SK-N-MC (cell line): ENCODE measurements around the gene YTHDF1.

Source experiments
- DNase-seq: peaks from one replicate; pipeline ENCODE4 v3.0.0-alpha.2; 2011; ENCODE audit warnings: low read depth, low spot score
- H3K27ac ChIP-seq: fragments of 200-600 bp; sonication (generic); 2 replicates; pipeline ENCODE4 v1.5.1; 2016; ENCODE audit warnings: mixed run types
- H3K36me3 ChIP-seq: fragments of 200-600 bp; sonication (generic); 2 replicates; pipeline ENCODE4 v1.6.1; 2017; ENCODE audit warnings: antibody characterized with exemption, low read length, mixed read lengths; ENCODE audit not compliant: insufficient read depth
- H3K4me3 ChIP-seq: fragments of 200-600 bp; sonication (generic); 2 replicates; pipeline ENCODE4 v1.5.1; 2016
- H3K9ac ChIP-seq: fragments of 200-600 bp; sonication (generic); 2 replicates; pipeline ENCODE4 v1.8.0; 2017; ENCODE audit warnings: mixed run types, mixed read lengths; ENCODE audit not compliant: insufficient read length
- H3K9me3 ChIP-seq: fragments of 200-600 bp; sonication (generic); 2 replicates; pipeline ENCODE4 v1.6.1; 2017; ENCODE audit warnings: low read depth, mild to moderate bottlenecking, antibody characterized with exemption, low read length, moderate library complexity, mixed read lengths
- EZH2 ChIP-seq: fragments of 200-600 bp; sonication (generic); IDR thresholded peaks from one replicate; pipeline ENCODE4 v1.6.1; 2017; ENCODE audit warnings: antibody characterized with exemption
- FOXP2 ChIP-seq: optimal IDR thresholded peaks from 2 replicates; pipeline ENCODE3; 2011; ENCODE audit warnings: mild to moderate bottlenecking, moderate library complexity; ENCODE audit not compliant: insufficient read depth; ENCODE audit errors: extremely low read length, control extremely low read depth
- POLR2AphosphoS5 ChIP-seq: IDR thresholded peaks from 2 replicates; pipeline ENCODE4 v1.6.1; 2012; ENCODE audit warnings: mild to moderate bottlenecking, low read depth, low read length, borderline replicate concordance

The YTHDF1 gene

GRCh38 chr20:63234693-63235398 is 18.9 kb upstream of the YTHDF1 start:
- Histone ChIP-seq H3K36me3 (no peaks in the 10 kb centered on the region), H3K9me3 (no peaks in the 10 kb centered on the region), H3K9ac (no peak overlapping the region), H3K4me3 (no peak overlapping the region), H3K27ac (no peak overlapping the region)
- no peak for DNase-seq
- no peak for TF ChIP-seq POLR2AphosphoS5
- TF ChIP-seq FOXP2 = no peak
- no peak for TF ChIP-seq EZH2

DNA sequence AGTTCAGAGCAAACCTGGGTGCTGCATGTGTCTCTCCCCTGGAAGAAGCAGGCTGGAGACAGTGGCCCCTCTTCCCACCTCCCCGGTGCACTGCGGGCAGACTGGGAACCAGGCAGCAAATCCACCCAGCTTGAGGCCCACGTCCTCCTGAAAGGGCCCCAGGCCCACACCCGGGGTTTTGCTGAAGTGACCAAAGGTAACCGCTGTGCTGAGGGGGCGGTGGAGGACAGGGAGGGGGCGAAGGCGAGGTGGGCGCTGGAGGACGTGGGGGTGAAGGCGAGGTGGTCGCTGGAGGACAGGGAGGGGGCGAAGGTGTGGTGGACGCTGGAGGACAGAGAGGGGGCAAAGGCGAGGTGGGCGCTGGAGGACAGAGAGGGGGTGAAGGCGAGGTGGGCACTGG is 18.0 kb upstream of the YTHDF1 start:
- TF ChIP-seq EZH2 = no peak
- no peak for TF ChIP-seq POLR2AphosphoS5
- no peak for TF ChIP-seq FOXP2
- Histone ChIP-seq H3K36me3 (no peaks in the 10 kb centered on the region), H3K9ac (no peak overlapping the region), H3K4me3 (no peak overlapping the region), H3K27ac (no peak overlapping the region), H3K9me3 (no peaks in the 10 kb centered on the region)
- no peak for DNase-seq

GRCh38 chr20:63233061-63233344 is 17.1 kb upstream of the YTHDF1 start:
- TF ChIP-seq POLR2AphosphoS5 (no peak), EZH2 (no peak), FOXP2 (no peak)

DNA sequence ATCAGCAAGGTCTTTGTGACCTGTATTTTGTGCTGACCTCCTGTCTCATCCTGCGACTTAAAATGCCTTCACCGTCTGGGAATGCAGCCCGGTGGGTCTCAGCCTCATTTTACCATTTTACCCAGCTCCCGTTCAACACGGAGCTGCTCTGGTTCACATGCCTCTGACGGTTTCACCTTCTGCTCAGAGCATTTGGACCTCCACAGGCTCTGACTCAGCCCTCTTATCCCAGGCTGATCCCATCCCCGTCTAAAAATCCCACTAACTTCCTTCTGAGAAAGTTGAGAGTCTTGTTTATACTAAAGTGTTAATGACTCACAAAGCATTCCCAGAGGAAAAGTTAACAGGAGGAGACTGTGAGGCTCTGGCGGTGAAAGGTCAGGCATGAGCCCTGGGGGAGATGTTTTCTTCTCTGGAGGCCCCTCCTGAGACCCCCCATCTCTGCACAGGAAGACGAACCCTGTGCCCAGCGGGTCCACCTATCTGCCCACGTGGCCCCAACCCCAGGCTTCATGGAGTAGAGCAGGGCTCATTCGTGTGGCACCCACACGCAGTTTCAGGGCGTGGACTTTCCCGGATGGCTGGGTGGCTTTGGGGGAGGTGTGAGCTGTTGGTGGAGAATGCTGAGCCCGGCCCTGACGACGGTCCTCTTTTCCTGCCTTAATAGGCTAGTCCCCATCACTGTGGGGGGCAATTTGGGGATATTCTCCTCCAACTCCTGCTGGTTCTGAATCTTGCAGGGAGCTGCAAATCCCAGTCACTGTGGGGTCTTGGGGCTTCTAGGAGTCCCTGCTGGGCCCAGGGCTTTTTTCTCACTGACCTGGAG is 16.5 kb upstream of the YTHDF1 start:
- TF ChIP-seq POLR2AphosphoS5 (no peak), FOXP2 (no peak), EZH2 (no peak)
- DNase-seq = no peak
- Histone ChIP-seq H3K9me3 (no peaks in the 10 kb centered on the region), H3K36me3 (no peaks in the 10 kb centered on the region), H3K9ac (no peak overlapping the region), H3K27ac (no peak overlapping the region), H3K4me3 (no peak overlapping the region)

More at GRCh38 chr20:63233061-63233344, 17.1 kb upstream of the YTHDF1 start:
- Histone ChIP-seq H3K27ac (no peak overlapping the region), H3K9ac (no peak overlapping the region), H3K36me3 (no peaks in the 10 kb centered on the region), H3K4me3 (no peak overlapping the region), H3K9me3 (no peaks in the 10 kb centered on the region)
- DNase-seq = no peak

- no peaks in the 10 kb centered on the region for H3K9me3 ChIP-seq
- no peak overlapping the region for H3K9ac ChIP-seq
- TF ChIP-seq POLR2AphosphoS5 = no peak
- TF ChIP-seq FOXP2 = no peak
- no peak for TF ChIP-seq EZH2
- no peak for DNase-seq
- no peak overlapping the region for H3K4me3 ChIP-seq
- H3K27ac ChIP-seq = no peak overlapping the region
- no peaks in the 10 kb centered on the region for H3K36me3 ChIP-seq
These were observed 14.9 kb upstream of the YTHDF1 start for GRCh38 chr20:63230800-63231268.

GRCh38 chr20:63228806-63229205 is 12.9 kb upstream of the YTHDF1 start:
- DNase-seq = no peak
- H3K27ac ChIP-seq = no peak overlapping the region
- TF ChIP-seq EZH2 (no peak), FOXP2 (no peak), POLR2AphosphoS5 (no peak)
- no peak overlapping the region for H3K9ac ChIP-seq
- no peak overlapping the region for H3K4me3 ChIP-seq
- H3K9me3 ChIP-seq = no peaks in the 10 kb centered on the region
- H3K36me3 ChIP-seq = no peaks in the 10 kb centered on the region

DNA sequence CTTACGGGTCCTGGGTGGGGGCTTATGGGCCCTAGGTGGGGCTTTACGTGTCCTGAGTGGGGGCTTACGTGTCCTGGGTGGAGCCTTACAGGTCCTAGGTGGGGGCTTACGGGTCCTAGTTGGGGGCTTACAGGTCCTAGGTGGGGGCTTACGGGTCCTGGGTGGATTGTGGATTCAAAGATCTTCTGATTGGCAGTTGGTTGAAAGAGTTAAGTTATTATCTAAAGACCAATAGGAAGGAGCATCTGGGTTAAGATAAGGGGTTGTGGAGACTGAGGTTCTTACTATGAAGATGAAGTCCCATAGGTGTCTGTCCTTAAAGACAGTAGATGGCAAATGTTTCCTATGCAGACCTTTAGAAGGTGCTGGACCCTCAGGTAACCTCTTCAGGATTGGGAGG is 11.3 kb upstream of the YTHDF1 start:
- Histone ChIP-seq H3K9me3 (no peaks in the 10 kb centered on the region), H3K27ac (no peak overlapping the region), H3K4me3 (no peak overlapping the region), H3K36me3 (no peaks in the 10 kb centered on the region), H3K9ac (no peak overlapping the region)
- no peak for DNase-seq
- TF ChIP-seq FOXP2 (no peak), EZH2 (no peak), POLR2AphosphoS5 (no peak)

GRCh38 chr20:63226042-63226943 is 10.4 kb upstream of the YTHDF1 start:
- DNase-seq = no peak
- Histone ChIP-seq H3K36me3 (no peaks in the 10 kb centered on the region), H3K9me3 (no peaks in the 10 kb centered on the region), H3K4me3 (no peak overlapping the region), H3K9ac (no peak overlapping the region), H3K27ac (no peak overlapping the region)
- TF ChIP-seq POLR2AphosphoS5 = no peak
- no peak for TF ChIP-seq EZH2
- TF ChIP-seq FOXP2 = no peak
